GM21367 (cell line): ENCODE measurements around the gene DHRS9.

Experiments
- ATAC-seq: cut with Tn5 transposase; IDR thresholded peaks from one replicate; pipeline ENCODE4 v1.9.1; 2021; ENCODE audit not compliant: unreplicated experiment

The DHRS9 gene

GRCh38 chr2:169065422-169065821 is 3.9 kb upstream of the DHRS9 start:
- ATAC-seq, result no peak

- no peak for ATAC-seq
These were observed 3.4 kb upstream of the DHRS9 start for GRCh38 chr2:169065864-169066517.

GRCh38 chr2:169066897-169067296 is 2.5 kb upstream of the DHRS9 start:
- ATAC-seq, result no peak

GRCh38 chr2:169069833-169070232 is 470 bp downstream of the DHRS9 start:
- no peak for ATAC-seq

- no peak for ATAC-seq
These were observed 2.1 kb downstream of the DHRS9 start for GRCh38 chr2:169071455-169071854.

GRCh38 chr2:169072163-169072925 is 3.0 kb downstream of the DHRS9 start:
- no peak for ATAC-seq

- no peak for ATAC-seq
These were observed 4.0 kb downstream of the DHRS9 start for GRCh38 chr2:169073211-169073962.

GRCh38 chr2:169073963-169074751 is 4.8 kb downstream of the DHRS9 start:
- peak; percentile 38 for ATAC-seq

GRCh38 chr2:169077674-169078240 is 8.4 kb downstream of the DHRS9 start:
- no peak for ATAC-seq

- peak; percentile 73 for ATAC-seq
These were observed 11.1 kb downstream of the DHRS9 start for GRCh38 chr2:169080250-169081069.

- no peak for ATAC-seq
These were observed 12.2 kb downstream of the DHRS9 start for GRCh38 chr2:169081551-169081950.

- ATAC-seq, result no peak
These were observed 13.6 kb downstream of the DHRS9 start for GRCh38 chr2:169082995-169083394.

- no peak for ATAC-seq
These were observed 17.6 kb downstream of the DHRS9 start for GRCh38 chr2:169086893-169087467.

- no peak for ATAC-seq
These were observed 18.5 kb downstream of the DHRS9 start for GRCh38 chr2:169087757-169088379.

GRCh38 chr2:169089182-169089581 is 19.8 kb downstream of the DHRS9 start:
- ATAC-seq, result no peak

GRCh38 chr2:169090133-169090820 is 20.9 kb downstream of the DHRS9 start:
- no peak for ATAC-seq

- no peak for ATAC-seq
These were observed 21.9 kb downstream of the DHRS9 start for GRCh38 chr2:169091256-169091655.

GRCh38 chr2:169091761-169092519 is 22.6 kb downstream of the DHRS9 start:
- ATAC-seq, result no peak
